Duodenal mucosa (tissue), 2 donors: Measurements from ENCODE around the gene ILDR1.
"Not testable (repeated sequence)": the region's sequence is repeated elsewhere in the genome, so short reads cannot be mapped to it uniquely, and the experiment has no call there.

ENCODE experiments used
- H3K27ac ChIP-seq: one replicate; pipeline ENCODE4 v1.7.0; 2013; ENCODE audit warnings: low read depth, low read length
- H3K27me3 ChIP-seq, 2 donors: one replicate each; pipeline ENCODE4 v1.7.0; 2013; ENCODE audit warnings: low read length in 2 of 2, control low read depth in 1 of 2; ENCODE audit not compliant: insufficient read depth in 2 of 2, control insufficient read depth in 1 of 2
- H3K36me3 ChIP-seq, 2 donors: one replicate each; pipeline ENCODE4 v1.7.0; 2013; ENCODE audit warnings: low read length in 2 of 2, control low read depth in 1 of 2; ENCODE audit not compliant: insufficient read depth in 2 of 2, control insufficient read depth in 1 of 2
- H3K4me1 ChIP-seq, 2 donors: one replicate each; pipeline ENCODE4 v1.7.0; 2013; ENCODE audit warnings: low read length in 2 of 2, control low read depth in 1 of 2; ENCODE audit not compliant: insufficient read depth in 2 of 2, control insufficient read depth in 1 of 2
- H3K4me3 ChIP-seq, 2 donors: one replicate each; pipeline ENCODE4 v1.7.0; 2013; ENCODE audit warnings: low read length in 2 of 2, low read depth in 1 of 2
- H3K9ac ChIP-seq, 2 donors: one replicate each; pipeline ENCODE4 v1.7.0; 2013; ENCODE audit warnings: low read length in 2 of 2, low read depth in 1 of 2
- H3K9me3 ChIP-seq, 2 donors: one replicate each; pipeline ENCODE4 v1.7.0; 2013; ENCODE audit warnings: low read length in 2 of 2, control low read depth in 1 of 2; ENCODE audit not compliant: control insufficient read depth in 1 of 2

ILDR1 gene

GRCh38 chr3:122052968-122053367, 30.9 kb upstream of the ILDR1 start:
- Histone ChIP-seq H3K4me3 (no peak overlapping the region), H3K27ac (no peak overlapping the region), H3K36me3 (no peaks in the 10 kb centered on the region), H3K9ac (no peak overlapping the region), H3K9me3 (no peaks in the 10 kb centered on the region), H3K27me3 (peaks cover 0 to 4% of the 10 kb centered on the region in 2 donors), H3K4me1 (no peaks in the 10 kb centered on the region)

GRCh38 chr3:122047773-122048172, 25.7 kb upstream of the ILDR1 start:
- not testable (repeated sequence) for H3K9ac ChIP-seq, H3K4me3 ChIP-seq, H3K27ac ChIP-seq, H3K4me1 ChIP-seq, H3K27me3 ChIP-seq, H3K36me3 ChIP-seq, H3K9me3 ChIP-seq

GRCh38 chr3:122047296-122047695, 25.2 kb upstream of the ILDR1 start:
- H3K27me3 ChIP-seq, H3K4me1 ChIP-seq, H3K36me3 ChIP-seq, H3K4me3 ChIP-seq, H3K9ac ChIP-seq, H3K27ac ChIP-seq, H3K9me3 ChIP-seq: not testable (repeated sequence)

GRCh38 chr3:122033023-122033422, 11.0 kb upstream of the ILDR1 start:
- Histone ChIP-seq H3K4me3 (no peak overlapping the region), H3K27ac (no peak overlapping the region), H3K36me3 (no peaks in the 10 kb centered on the region), H3K4me1 (peaks cover 0 to 5% of the 10 kb centered on the region in 2 donors), H3K9ac (no peak overlapping the region), H3K9me3 (peaks cover 10 to 16% of the 10 kb centered on the region in 2 donors), H3K27me3 (no peaks in the 10 kb centered on the region)

GRCh38 chr3:122032531-122032930, 10.5 kb upstream of the ILDR1 start:
- no peaks in the 10 kb centered on the region for H3K27me3 ChIP-seq
- H3K4me3 ChIP-seq, result no peak overlapping the region
- peaks cover 8 to 16% of the 10 kb centered on the region in 2 donors for H3K9me3 ChIP-seq
- H3K4me1 ChIP-seq, result peaks cover 0 to 5% of the 10 kb centered on the region in 2 donors
- H3K36me3 ChIP-seq, result no peaks in the 10 kb centered on the region
- no peak overlapping the region for H3K9ac ChIP-seq
- H3K27ac ChIP-seq, result no peak overlapping the region

GRCh38 chr3:122031123-122031468, 9.0 kb upstream of the ILDR1 start:
- Histone ChIP-seq H3K27me3 (no peaks in the 10 kb centered on the region), H3K4me1 (peaks cover 0 to 5% of the 10 kb centered on the region in 2 donors), H3K4me3 (no peak overlapping the region), H3K9ac (no peak overlapping the region), H3K9me3 (peaks cover 0 to 7% of the 10 kb centered on the region in 2 donors), H3K27ac (no peak overlapping the region), H3K36me3 (no peaks in the 10 kb centered on the region)

- Histone ChIP-seq H3K9me3 (peaks cover 0 to 3% of the 10 kb centered on the region in 2 donors), H3K9ac (no peak overlapping the region)
Measured at GRCh38 chr3:122030381-122031122, 8.5 kb upstream of the ILDR1 start.

GRCh38 chr3:122025296-122025695, 3.2 kb upstream of the ILDR1 start:
- Histone ChIP-seq H3K4me3 (no peak overlapping the region), H3K36me3 (no peaks in the 10 kb centered on the region), H3K9ac (no peak overlapping the region), H3K9me3 (no peaks in the 10 kb centered on the region), H3K27me3 (no peaks in the 10 kb centered on the region), H3K27ac (no peak overlapping the region), H3K4me1 (peaks cover 10 to 12% of the 10 kb centered on the region in 2 donors)

More at GRCh38 chr3:122030381-122031122, 8.5 kb upstream of the ILDR1 start:
- H3K27me3 ChIP-seq, result no peaks in the 10 kb centered on the region
- H3K4me1 ChIP-seq, result peaks cover 0 to 5% of the 10 kb centered on the region in 2 donors
- no peaks in the 10 kb centered on the region for H3K36me3 ChIP-seq
- no peak overlapping the region for H3K27ac ChIP-seq
- H3K4me3 ChIP-seq, result no peak overlapping the region

- Histone ChIP-seq H3K4me1 (peaks cover 7 to 10% of the 10 kb centered on the region in 2 donors), H3K36me3 (no peaks in the 10 kb centered on the region), H3K27me3 (no peaks in the 10 kb centered on the region), H3K9me3 (no peaks in the 10 kb centered on the region), H3K27ac (no peak overlapping the region), H3K4me3 (no peak overlapping the region), H3K9ac (no peak overlapping the region)
Measured at GRCh38 chr3:122024800-122025199, 2.8 kb upstream of the ILDR1 start.

- Histone ChIP-seq H3K4me1 (peaks cover 7 to 10% of the 10 kb centered on the region in 2 donors), H3K36me3 (no peaks in the 10 kb centered on the region), H3K9ac (no peak overlapping the region), H3K4me3 (no peak overlapping the region), H3K27ac (no peak overlapping the region), H3K27me3 (no peaks in the 10 kb centered on the region), H3K9me3 (no peaks in the 10 kb centered on the region)
Measured at GRCh38 chr3:122023335-122023910, 1.4 kb upstream of the ILDR1 start.
